Measurements from ENCODE around the gene NDUFS2.

Gene NDUFS2

GRCh38 chr1:161201836-161202712 lies at the start of gene NDUFS2:
TSS of gene NDUFS2 (plus strand) at chr1:161202367. CDS start at chr1:161202386, 19 bp downstream.
- H3K27me3 ChIP-seq (ENCODE audit: control insufficient read depth, low read length), result no peaks in the 10 kb centered on the region
- peak within 1 kb of the TSS; percentile 95 for H3K4me3 ChIP-seq (ENCODE audit: low read length)
- H3K9me3 ChIP-seq (ENCODE audit: control insufficient read depth, insufficient read depth, low read length), result no peaks in the 10 kb centered on the region
- peak; percentile 64 for TF ChIP-seq CTCF (IDR thresholded peaks at IDR 0.05; ENCODE audit: low read depth, low read length, poor library complexity, severe bottlenecking)
- no peak for TF ChIP-seq EZH2phosphoT487 (IDR thresholded peaks at IDR 0.05; ENCODE audit: borderline replicate concordance, low read length)
- H3F3A ChIP-seq (ENCODE audit: control insufficient read depth, insufficient read depth), result peaks cover 2% of the 10 kb centered on the region; the same call in 1 of the 2 replicates
- H3K27ac ChIP-seq (ENCODE audit: low read depth, low read length), result peak within 1 kb of the TSS; percentile 54
- peaks cover 38% of the 10 kb centered on the region for H3K4me1 ChIP-seq (ENCODE audit: control insufficient read depth, low read length)
- H3K4me2 ChIP-seq (ENCODE audit: low read length), result peak within 1 kb of the TSS; percentile 92
- no peaks in the 10 kb centered on the region for H4K20me1 ChIP-seq (ENCODE audit: control insufficient read depth, insufficient read depth, low read depth, low read length)
- no peaks in the 10 kb centered on the region for H3K9me2 ChIP-seq (replicated peaks; ENCODE audit: control insufficient read depth, low read length)
- H3K79me2 ChIP-seq (ENCODE audit: control insufficient read depth, low read length), result peaks cover 18% of the 10 kb centered on the region
- peaks cover 35% of the 10 kb centered on the region for H3K36me3 ChIP-seq (ENCODE audit: control insufficient read depth, low read length)

GRCh38 chr1:161153176-161153575 lies 49.0 kb upstream of the NDUFS2 start:
- peak overlapping the region; percentile 75 for H3K4me3 ChIP-seq (ENCODE audit: low read length)
- no peaks in the 10 kb centered on the region for H4K20me1 ChIP-seq (ENCODE audit: control insufficient read depth, insufficient read depth, low read depth, low read length)
- peaks cover 14% of the 10 kb centered on the region for H3K4me1 ChIP-seq (ENCODE audit: control insufficient read depth, low read length)
- no peak for TF ChIP-seq CTCF (IDR thresholded peaks at IDR 0.05; ENCODE audit: low read depth, low read length, poor library complexity, severe bottlenecking)
- no peak for TF ChIP-seq EZH2phosphoT487 (IDR thresholded peaks at IDR 0.05; ENCODE audit: borderline replicate concordance, low read length)
- H3K27ac ChIP-seq (ENCODE audit: low read depth, low read length), result peak overlapping the region; percentile 77
- no peaks in the 10 kb centered on the region for H3K9me2 ChIP-seq (replicated peaks; ENCODE audit: control insufficient read depth, low read length)
- H3K36me3 ChIP-seq (ENCODE audit: control insufficient read depth, low read length), result peaks cover 22% of the 10 kb centered on the region
- no peaks in the 10 kb centered on the region for H3K9me3 ChIP-seq (ENCODE audit: control insufficient read depth, insufficient read depth, low read length)
- H3K79me2 ChIP-seq (ENCODE audit: control insufficient read depth, low read length), result peaks cover 19% of the 10 kb centered on the region
- H3K27me3 ChIP-seq (ENCODE audit: control insufficient read depth, low read length), result no peaks in the 10 kb centered on the region
- peaks cover 11% of the 10 kb centered on the region for H3F3A ChIP-seq (ENCODE audit: control insufficient read depth, insufficient read depth)
- H3K4me2 ChIP-seq (ENCODE audit: low read length), result peak overlapping the region; percentile 77

GRCh38 chr1:161153682-161154337 lies 48.4 kb upstream of the NDUFS2 start, which contains the start of gene UFC1:
TSS of gene UFC1 (plus strand) at chr1:161153978. CDS start at chr1:161153998, 20 bp downstream.
- peaks cover 20% of the 10 kb centered on the region for H3K4me1 ChIP-seq (ENCODE audit: control insufficient read depth, low read length)
- peaks cover 16% of the 10 kb centered on the region for H3F3A ChIP-seq (ENCODE audit: control insufficient read depth, insufficient read depth)
- H3K4me2 ChIP-seq (ENCODE audit: low read length), result peak within 1 kb of the TSS; percentile 77
- peaks cover 19% of the 10 kb centered on the region for H3K79me2 ChIP-seq (ENCODE audit: control insufficient read depth, low read length)
- H3K9me2 ChIP-seq (replicated peaks; ENCODE audit: control insufficient read depth, low read length), result no peaks in the 10 kb centered on the region
- peak within 1 kb of the TSS; percentile 75 for H3K4me3 ChIP-seq (ENCODE audit: low read length)
- no peaks in the 10 kb centered on the region for H3K9me3 ChIP-seq (ENCODE audit: control insufficient read depth, insufficient read depth, low read length)
- no peaks in the 10 kb centered on the region for H4K20me1 ChIP-seq (ENCODE audit: control insufficient read depth, insufficient read depth, low read depth, low read length)
- H3K36me3 ChIP-seq (ENCODE audit: control insufficient read depth, low read length), result peaks cover 28% of the 10 kb centered on the region
- TF ChIP-seq EZH2phosphoT487 (IDR thresholded peaks at IDR 0.05; ENCODE audit: borderline replicate concordance, low read length) (no peak), CTCF (IDR thresholded peaks at IDR 0.05; ENCODE audit: low read depth, low read length, poor library complexity, severe bottlenecking) (no peak)
- no peaks in the 10 kb centered on the region for H3K27me3 ChIP-seq (ENCODE audit: control insufficient read depth, low read length)
- H3K27ac ChIP-seq (ENCODE audit: low read depth, low read length), result peak within 1 kb of the TSS; percentile 77

Data from DOHH2 (cell line).